ENCODE measurements around the gene ANXA8. TPM values are rescaled to one million over a fixed set of nuclear protein-coding genes. Genes with fewer than 3 reads are reported as not detected.

ANXA8 gene
- total RNA-seq, 1 donor from 2014 or later = not detected

Other genes starting within 250 kb of the ANXA8 start
- not detected in 2 replicates for gene GDF10, start 183.9 kb downstream of the ANXA8 start, total RNA-seq
- not detected in 2 replicates for gene GDF2, start 161.7 kb downstream of the ANXA8 start, total RNA-seq
- gene RBP3, start 135.8 kb downstream of the ANXA8 start, total RNA-seq = not detected in 2 replicates
- gene ZNF488, start 99.8 kb downstream of the ANXA8 start, total RNA-seq = not detected in 2 replicates
- not detected in 2 replicates for gene FAM25G, start 7.6 kb upstream of the ANXA8 start, total RNA-seq
- gene AGAP9, start 39.5 kb upstream of the ANXA8 start, total RNA-seq = 1.4 and 1.7 TPM in 2 replicates

Data from pulmonary artery endothelial cell (primary cell).